Cardiac muscle cell (in vitro differentiated cells and primary cell): Measurements from ENCODE around the gene NCLN. TPM values are rescaled to one million over a fixed set of nuclear protein-coding genes. Genes with fewer than 3 reads are reported as not detected.
"Not testable (repeated sequence)": the region's sequence is repeated elsewhere in the genome, so short reads cannot be mapped to it uniquely, and the experiment has no call there.

Source experiments
- DNase-seq, 2 donors: peaks; one replicate each; pipeline versions ENCODE4 v3.0.0 to v3.0.0-alpha.2; 2010 to 2017; ENCODE audit warnings: low read depth in 1 of 2, low spot score in 1 of 2
- H3K27ac ChIP-seq: fragments of 200-600 bp; sonication (generic); 2 replicates; pipeline ENCODE4 v1.5.1; 2016
- H3K27me3 ChIP-seq: fragments of 200-600 bp; sonication (generic); 2 replicates; pipeline ENCODE4 v1.6.0; 2016; ENCODE audit warnings: control low read depth
- H3K36me3 ChIP-seq: fragments of 200-600 bp; sonication (generic); 2 replicates; pipeline ENCODE4 v1.5.1; 2016; ENCODE audit warnings: control low read depth
- H3K4me1 ChIP-seq: fragments of 200-600 bp; sonication (generic); 2 replicates; pipeline ENCODE4 v1.8.1; 2017; ENCODE audit warnings: low read depth, mild to moderate bottlenecking, mixed run types
- H3K4me3 ChIP-seq: fragments of 200-600 bp; sonication (generic); 2 replicates; pipeline ENCODE4 v1.5.1; 2016; ENCODE audit warnings: mild to moderate bottlenecking
- H3K9me3 ChIP-seq: fragments of 200-600 bp; sonication (generic); 2 replicates; pipeline ENCODE4 v1.5.1; 2017; ENCODE audit warnings: low read depth, mild to moderate bottlenecking, control low read depth
- CTCF ChIP-seq: IDR thresholded peaks from 2 replicates; pipeline ENCODE4 v1.5.1; 2012; ENCODE audit warnings: low read depth, mild to moderate bottlenecking, low read length
- polyA plus RNA-seq: library from polyadenylated mRNA; unstranded; fragments of >200 nt; fragmentation: Nextera tagmentation; extraction: Ambion mirVana; gene quantifications from 2 replicates; pipeline ENCODE4 v1.2.1, GENCODE V29; 2016
- total RNA-seq: library from RNA; depleted of rRNA; stranded (reverse); fragments of >200 nt; gene quantifications from 2 replicates; pipeline ENCODE4 v1.2.3, GENCODE V29; 2016

NCLN gene
- total and polyA plus RNA-seq, 2 experiments from 2014 or later = 30.6 to 55.7 TPM

GRCh38 chr19:3163943-3164342, 21.8 kb upstream of the NCLN start:
- Histone ChIP-seq H3K9me3 (no peaks in the 10 kb centered on the region), H3K27ac (no peak overlapping the region), H3K36me3 (no peaks in the 10 kb centered on the region), H3K4me1 (no peaks in the 10 kb centered on the region), H3K4me3 (no peak overlapping the region), H3K27me3 (peaks cover 4% of the 10 kb centered on the region)
- DNase-seq = no peak
- TF ChIP-seq CTCF = no peak

GRCh38 chr19:3167533-3168272, 18.0 kb upstream of the NCLN start:
- no peaks in the 10 kb centered on the region for H3K9me3 ChIP-seq
- DNase-seq = no peak
- no peak for TF ChIP-seq CTCF
- no peaks in the 10 kb centered on the region for H3K4me1 ChIP-seq
- H3K36me3 ChIP-seq = no peaks in the 10 kb centered on the region
- H3K4me3 ChIP-seq = no peak overlapping the region
- H3K27me3 ChIP-seq = peaks cover 4% of the 10 kb centered on the region
- H3K27ac ChIP-seq = no peak overlapping the region

- Histone ChIP-seq H3K27me3 (no peaks in the 10 kb centered on the region), H3K27ac (no peak overlapping the region), H3K4me1 (no peaks in the 10 kb centered on the region), H3K4me3 (no peak overlapping the region), H3K36me3 (no peaks in the 10 kb centered on the region), H3K9me3 (no peaks in the 10 kb centered on the region)
- TF ChIP-seq CTCF = no peak
- DNase-seq = no peak
These were observed 13.6 kb upstream of the NCLN start for GRCh38 chr19:3171894-3172672.

GRCh38 chr19:3172673-3173000, 13.1 kb upstream of the NCLN start:
- H3K27ac ChIP-seq = not testable (repeated sequence)

GRCh38 chr19:3175781-3176714, 9.7 kb upstream of the NCLN start:
- no peaks in the 10 kb centered on the region for H3K36me3 ChIP-seq
- no peaks in the 10 kb centered on the region for H3K4me1 ChIP-seq
- H3K27ac ChIP-seq = no peak overlapping the region
- TF ChIP-seq CTCF = no peak
- no peaks in the 10 kb centered on the region for H3K9me3 ChIP-seq
- H3K4me3 ChIP-seq = no peak overlapping the region
- H3K27me3 ChIP-seq = no peaks in the 10 kb centered on the region
- no peak for DNase-seq

More at GRCh38 chr19:3172673-3173000, 13.1 kb upstream of the NCLN start:
- not testable (repeated sequence) for H3K9me3 ChIP-seq, H3K27me3 ChIP-seq, H3K36me3 ChIP-seq, DNase-seq, H3K4me1 ChIP-seq, H3K4me3 ChIP-seq
